ENCODE data around the gene ARL6.

The ARL6 gene, protein sequence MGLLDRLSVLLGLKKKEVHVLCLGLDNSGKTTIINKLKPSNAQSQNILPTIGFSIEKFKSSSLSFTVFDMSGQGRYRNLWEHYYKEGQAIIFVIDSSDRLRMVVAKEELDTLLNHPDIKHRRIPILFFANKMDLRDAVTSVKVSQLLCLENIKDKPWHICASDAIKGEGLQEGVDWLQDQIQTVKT

GRCh38 chr3:97764407-97765238, at the start of gene ARL6:
Gene ARL6 (plus strand): TSS chr3:97764758. CDS start chr3:97768108, 3,350 bp downstream.
- peak; percentile 55 for DNase-seq

DNA sequence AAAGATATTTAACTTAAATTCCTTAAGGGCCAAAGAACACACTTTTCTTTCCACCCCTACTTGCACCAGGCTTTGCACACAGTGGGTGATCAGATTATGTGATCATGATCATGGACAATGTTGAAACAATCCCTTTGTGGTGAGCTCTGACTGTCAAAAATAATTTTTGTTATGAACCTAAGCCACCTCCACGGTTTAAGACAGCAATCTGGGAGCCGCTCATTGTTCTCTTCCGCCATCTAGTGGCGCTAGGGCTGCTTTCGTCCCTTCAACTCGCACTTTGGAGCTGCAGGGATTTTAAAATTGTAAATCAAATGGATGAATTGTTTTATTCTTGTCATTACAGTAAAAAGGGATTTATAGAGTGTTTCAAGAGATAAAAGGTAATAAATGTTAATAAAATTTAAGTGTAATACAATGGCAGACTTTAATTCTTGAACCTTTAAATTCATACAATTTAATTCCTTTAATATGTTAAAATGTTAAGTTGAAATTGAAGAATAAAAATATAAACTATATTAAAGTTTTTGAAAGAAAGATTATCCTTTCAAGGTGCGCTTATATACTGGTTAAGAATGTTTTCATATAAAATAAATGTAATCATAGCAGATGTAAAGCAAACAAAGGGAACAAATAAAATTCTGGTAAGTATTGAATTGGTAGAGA, 45.3 kb upstream of the ARL6 start:
- peak; percentile 24 for DNase-seq

GRCh38 chr3:97720417-97720816, 44.1 kb upstream of the ARL6 start:
- DNase-seq, result no peak

- no peak for DNase-seq
Measured at GRCh38 chr3:97721446-97721845, 43.1 kb upstream of the ARL6 start.

DNA sequence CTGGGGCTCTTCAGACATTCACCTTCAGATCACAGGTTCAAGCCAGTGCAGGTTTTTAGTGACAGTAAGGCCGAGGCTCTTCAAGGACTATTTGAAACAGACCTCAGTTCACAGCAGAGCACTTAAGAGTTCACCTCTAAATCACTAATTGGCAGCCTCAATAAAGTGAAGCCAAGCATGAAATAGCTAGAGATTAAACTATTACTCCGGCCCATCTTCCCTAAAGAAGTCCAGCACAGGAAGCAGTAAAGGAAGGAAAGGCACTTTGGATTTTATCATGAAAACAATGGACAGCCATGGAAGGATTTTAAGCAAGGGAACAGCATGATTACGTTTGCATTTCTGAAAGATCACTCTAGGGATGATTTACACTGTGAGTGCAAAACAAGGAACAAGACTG, 27.6 kb upstream of the ARL6 start:
- DNase-seq, result no peak

GRCh38 chr3:97738761-97739160, 25.8 kb upstream of the ARL6 start:
- DNase-seq, result no peak

DNA sequence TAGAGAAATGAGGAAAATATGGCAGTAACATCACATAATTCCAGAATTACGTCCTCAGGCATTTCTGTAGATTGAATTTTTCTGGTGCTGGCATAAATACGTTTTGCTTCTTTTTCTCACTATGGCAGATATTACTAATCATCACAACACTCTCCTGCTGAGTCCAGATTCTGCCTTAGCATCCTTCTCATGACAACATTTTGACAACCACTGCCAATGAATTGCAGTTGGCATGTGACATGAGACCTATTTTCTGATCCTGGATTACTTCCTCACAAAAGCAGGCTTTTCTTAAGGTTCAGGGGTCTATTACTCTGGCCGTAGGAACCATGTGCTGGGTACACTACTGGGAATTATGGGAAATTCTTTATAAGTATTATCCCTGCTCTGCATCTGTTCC, 22.5 kb upstream of the ARL6 start:
- no peak for DNase-seq

DNA sequence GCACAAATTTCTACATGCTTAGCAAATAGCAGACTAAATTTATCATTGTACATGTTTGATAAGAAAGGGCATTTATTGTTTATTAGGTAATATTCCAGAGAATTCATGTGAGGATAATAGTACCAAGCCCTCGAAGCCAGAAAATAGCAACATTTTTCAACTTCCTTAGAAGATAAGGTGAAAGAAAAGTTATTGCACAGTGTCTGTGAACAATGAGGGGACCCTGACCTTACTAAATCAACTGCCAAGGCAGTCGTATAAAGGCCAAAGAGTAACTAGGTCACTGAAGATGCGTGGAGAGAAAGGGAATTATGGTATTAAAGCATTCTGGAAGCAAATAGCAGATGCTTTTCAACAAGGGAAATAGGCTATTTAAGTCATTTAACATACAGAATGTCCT, 20.3 kb upstream of the ARL6 start:
- DNase-seq, result no peak

GRCh38 chr3:97763586-97764406, 762 bp upstream of the ARL6 start:
- no peak for DNase-seq

DNA sequence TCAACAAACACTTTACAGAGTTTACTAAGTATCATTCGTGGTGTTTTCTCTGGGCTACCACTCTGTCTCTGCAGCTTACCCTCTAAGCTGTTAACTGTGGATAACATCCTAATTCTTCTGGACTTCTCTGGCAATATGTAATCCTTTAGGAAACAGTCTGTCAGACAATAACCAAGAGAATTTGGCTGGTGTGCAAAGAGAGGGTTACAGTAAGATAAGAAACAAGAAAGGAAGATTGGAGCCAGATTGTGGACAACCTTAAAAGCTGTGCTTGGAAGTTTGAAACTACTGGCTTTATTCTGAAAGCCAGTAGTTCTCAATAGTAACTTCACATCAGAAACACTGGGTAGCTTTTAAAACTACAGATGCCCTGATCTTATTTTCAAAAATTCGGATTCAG, 778 bp downstream of the ARL6 start:
- no peak for DNase-seq

DNA sequence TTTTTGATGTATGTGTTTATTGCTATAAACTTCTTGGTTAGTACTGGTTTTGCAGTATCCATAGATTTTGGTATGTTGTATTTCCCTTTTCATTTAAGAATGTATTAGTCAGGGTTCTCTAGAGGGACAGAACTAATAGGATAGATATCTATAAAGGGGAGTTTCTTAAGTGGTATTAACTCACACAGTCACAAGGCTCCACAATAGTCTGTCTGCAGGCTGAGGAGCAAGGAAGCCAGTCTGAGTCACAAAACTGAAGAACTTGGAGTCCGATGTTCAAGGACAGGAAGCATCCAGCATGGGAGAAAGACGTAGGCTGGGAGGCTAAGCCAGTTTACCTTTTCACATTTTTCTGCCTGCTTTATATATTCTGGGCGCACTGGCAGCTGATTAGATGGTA, 8.4 kb downstream of the ARL6 start:
- no peak for DNase-seq

GRCh38 chr3:97778152-97778551, 13.6 kb downstream of the ARL6 start:
- no peak for DNase-seq

DNA sequence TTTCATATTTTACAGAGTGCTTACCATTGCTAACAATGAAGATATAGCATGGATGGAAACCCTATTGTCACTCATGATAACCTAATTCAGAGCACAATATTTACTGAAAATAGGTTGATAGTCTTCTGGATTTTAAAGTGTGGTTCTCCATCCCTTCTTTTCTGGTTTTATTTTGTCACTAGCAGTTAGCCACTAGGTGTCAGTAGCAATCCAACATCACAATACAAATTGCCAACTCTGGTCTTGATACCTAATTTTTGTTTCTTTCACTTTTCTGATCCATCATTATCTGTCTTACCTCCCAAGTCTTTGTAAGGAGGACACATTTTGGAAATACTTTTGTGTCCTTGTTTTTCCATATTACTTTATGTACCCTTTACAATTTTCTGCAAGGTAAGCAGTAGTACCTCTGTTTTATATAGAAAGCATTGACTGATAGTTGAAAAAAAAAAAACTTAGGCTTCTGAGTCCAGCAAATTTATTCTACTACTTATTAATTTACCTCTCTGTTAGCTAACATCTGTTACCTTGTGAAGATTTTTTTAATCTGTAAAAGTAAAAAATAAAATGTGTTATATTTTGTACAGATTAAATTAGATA, 29.0 kb downstream of the ARL6 start:
- no peak for DNase-seq

DNA sequence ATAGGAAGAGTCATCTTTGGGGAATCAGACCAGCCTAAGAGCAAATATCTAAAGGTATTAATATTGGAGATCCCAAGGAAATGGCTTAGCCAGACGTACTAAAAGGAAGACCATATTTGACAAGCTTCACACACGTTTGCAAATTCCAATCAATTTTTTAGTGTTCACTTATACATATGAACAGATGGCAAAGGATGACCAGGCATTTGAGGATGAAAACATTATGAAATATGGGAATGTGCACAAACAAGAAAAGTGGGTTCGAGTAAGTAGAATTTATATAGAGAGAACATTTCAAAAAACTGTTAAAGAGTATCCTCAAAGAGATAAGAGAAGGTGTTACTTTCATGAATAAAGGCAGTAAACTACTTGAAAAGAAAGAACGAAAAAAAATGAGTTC, 31.4 kb downstream of the ARL6 start:
- no peak for DNase-seq

GRCh38 chr3:97804471-97804870, 39.9 kb downstream of the ARL6 start:
- no peak for DNase-seq

DNA sequence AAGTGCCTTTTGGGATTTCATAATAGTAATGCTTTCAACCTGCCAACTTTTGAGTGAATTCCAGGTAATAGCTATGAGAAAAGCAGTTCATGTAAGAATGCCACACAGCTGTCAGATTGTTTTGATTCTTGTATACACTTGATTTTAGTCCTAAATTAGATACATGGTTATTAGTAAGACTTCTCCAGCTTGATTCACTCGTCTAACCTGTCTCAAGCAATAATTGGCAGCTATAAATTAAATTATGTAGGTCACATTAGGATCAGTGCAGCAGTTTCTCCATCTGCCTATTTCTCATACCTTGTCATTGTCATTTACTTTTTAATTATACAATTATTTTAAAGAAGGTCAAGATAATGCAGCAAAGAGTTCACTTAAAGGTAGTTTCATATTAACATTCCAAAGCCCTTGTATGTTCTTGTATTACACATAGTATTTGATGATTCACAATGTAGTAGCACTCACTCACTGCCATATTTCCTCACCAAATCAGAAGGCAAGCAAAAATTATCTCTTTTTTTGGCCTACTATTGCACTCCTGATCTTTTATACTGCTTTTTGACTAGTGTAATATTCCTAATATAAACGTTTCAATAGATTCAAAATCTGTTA, 46.3 kb downstream of the ARL6 start:
- DNase-seq, result no peak

DNA sequence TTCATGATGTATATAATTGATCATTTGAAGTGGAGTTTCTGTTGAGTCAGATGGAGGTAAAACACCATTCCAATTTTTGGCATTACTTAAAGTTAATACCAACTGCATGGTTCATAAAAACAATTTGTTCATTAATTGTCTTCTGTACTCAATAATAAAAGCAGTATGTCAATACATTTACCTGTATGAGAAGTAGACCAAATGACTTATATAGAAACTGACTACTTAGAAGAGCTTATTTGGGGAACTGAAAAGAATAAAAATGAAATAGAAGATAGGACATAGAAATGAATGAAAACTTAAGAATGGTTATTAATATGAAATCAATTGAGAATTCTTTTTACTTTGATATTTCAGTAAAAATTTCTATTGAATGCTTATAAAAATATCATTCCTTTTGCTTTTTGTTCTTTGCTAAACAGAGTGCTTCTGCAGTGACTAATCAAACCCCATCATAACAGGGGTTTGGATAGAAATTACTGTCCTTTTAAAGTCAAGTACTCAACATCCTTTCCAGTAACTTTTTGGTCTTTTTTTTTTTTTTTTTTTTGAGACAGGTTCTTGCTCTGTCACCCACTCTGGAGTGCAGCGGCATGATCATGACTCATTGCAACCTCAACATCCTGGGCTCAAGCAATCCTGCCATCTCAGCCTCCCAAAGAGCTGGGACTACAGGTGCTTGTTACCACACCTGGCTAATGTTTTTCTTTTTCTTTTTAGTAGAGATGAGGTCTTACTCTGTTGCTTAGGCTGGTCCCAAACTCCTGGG, 50.8 kb downstream of the ARL6 start:
- DNase-seq, result no peak

DNA sequence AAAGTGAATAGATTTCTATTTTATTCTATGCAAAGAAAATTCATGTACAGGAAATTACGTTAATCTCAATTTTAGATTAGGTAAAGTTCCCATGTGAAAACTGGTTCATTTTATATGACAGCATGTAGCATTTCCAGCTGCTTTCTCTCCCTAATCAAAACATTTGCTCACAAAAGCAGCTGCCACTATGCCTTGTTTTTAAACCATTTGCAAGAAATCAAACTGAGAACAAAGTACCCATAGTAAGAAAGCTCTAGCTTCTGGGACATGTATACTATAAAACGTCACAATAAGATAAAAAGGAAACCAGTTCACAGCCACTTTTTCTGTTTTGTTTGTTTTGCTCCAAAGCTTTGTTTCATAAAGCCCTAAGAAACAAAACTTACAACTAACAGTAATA, 52.3 kb downstream of the ARL6 start:
- no peak for DNase-seq

- DNase-seq, result no peak
Measured at GRCh38 chr3:97817965-97818364, 53.4 kb downstream of the ARL6 start.

DNA sequence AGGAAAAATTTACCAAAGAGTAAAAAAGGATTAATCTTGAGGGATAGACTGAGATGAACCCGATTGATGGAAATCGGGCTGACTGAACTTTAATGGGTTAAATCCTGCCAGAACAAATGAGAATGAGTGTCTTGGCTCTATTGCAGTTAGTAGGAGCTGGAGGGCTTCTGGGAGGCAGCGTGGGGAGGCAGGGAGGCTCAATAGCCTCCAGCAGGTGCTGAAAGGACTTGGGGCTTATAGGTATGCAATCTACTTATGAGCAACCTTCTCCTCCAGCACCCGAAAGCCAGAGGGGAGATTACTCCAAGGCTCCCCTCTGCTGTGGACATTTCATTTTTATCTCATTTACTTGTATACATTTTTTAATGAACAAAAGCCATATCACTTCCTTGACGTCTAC, 56.2 kb downstream of the ARL6 start:
- no peak for DNase-seq

DNA sequence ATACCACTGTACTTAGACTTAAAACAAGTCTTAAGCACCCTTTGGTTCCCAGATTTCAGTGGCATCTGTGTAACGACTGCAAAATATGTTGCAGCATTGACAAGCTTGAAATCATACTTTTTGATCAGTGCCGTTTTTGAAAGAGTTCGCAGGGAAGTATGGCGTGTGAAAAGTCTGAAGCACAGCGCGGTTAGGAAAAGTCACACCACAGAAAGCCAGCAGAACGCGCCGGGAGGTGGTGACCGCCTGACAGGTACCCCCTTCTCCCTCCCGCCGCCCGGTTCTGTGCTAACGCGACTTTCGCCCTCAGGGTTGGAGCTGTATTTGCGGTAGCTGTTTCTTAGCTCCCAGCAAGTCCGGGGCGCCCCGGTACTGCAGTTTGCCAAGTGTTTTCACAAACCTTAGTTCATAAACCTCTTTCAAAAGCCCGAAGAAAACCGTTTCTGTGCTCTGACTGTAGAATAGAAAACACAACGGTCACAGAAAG, 56.8 kb downstream of the ARL6 start:
- peak; percentile 22 for DNase-seq
